SK-N-MC (cell line): ENCODE data around the gene G0S2.

Experiments
- EZH2 ChIP-seq: fragments of 200-600 bp; sonication (generic); IDR thresholded peaks from one replicate; pipeline ENCODE4 v1.6.1; 2017; ENCODE audit warnings: antibody characterized with exemption
- FOXP2 ChIP-seq: optimal IDR thresholded peaks from 2 replicates; pipeline ENCODE3; 2011; ENCODE audit warnings: mild to moderate bottlenecking, moderate library complexity; ENCODE audit not compliant: insufficient read depth; ENCODE audit errors: extremely low read length, control extremely low read depth
- POLR2AphosphoS5 ChIP-seq: IDR thresholded peaks from 2 replicates; pipeline ENCODE4 v1.6.1; 2012; ENCODE audit warnings: mild to moderate bottlenecking, low read depth, low read length, borderline replicate concordance

GRCh38 chr1:209659909-209660308 lies 15.3 kb upstream of the G0S2 start:
- TF ChIP-seq POLR2AphosphoS5 (peak; percentile 64; the same call in 1 of the 2 replicates), EZH2 (no peak), FOXP2 (no peak)
